HEK293 (cell line): ENCODE data around the gene ZNF32.

Experiments used
- EGR2 ChIP-seq: fragments of 450-650 bp; formaldehyde crosslinking; IDR thresholded peaks from 2 replicates; pipeline ENCODE4 v1.5.1; 2016; ENCODE audit warnings: low read depth, missing biosample characterization, missing genetic modification characterization
- HIC1 ChIP-seq: fragments of 450-650 bp; formaldehyde crosslinking; IDR thresholded peaks from 2 replicates; pipeline ENCODE4 v1.5.1; 2016; ENCODE audit warnings: missing biosample characterization, missing genetic modification characterization
- IKZF3 ChIP-seq: fragments of 450-650 bp; IDR thresholded peaks from 2 replicates; pipeline ENCODE4 v1.5.0; 2018; ENCODE audit warnings: missing biosample characterization, mild to moderate bottlenecking, missing genetic modification characterization, moderate library complexity
- KLF9 ChIP-seq: fragments of 450-650 bp; formaldehyde crosslinking; IDR thresholded peaks from 2 replicates; pipeline ENCODE4 v1.5.1; 2016; ENCODE audit warnings: missing biosample characterization, missing genetic modification characterization, low read depth
- SP2 ChIP-seq: fragments of 450-650 bp; formaldehyde crosslinking; IDR thresholded peaks from 2 replicates; pipeline ENCODE4 v1.5.1; 2016; ENCODE audit warnings: missing biosample characterization, missing genetic modification characterization
- SP3 ChIP-seq: fragments of 450-650 bp; formaldehyde crosslinking; IDR thresholded peaks from 2 replicates; pipeline ENCODE4 v1.5.1; 2016; ENCODE audit warnings: missing biosample characterization, missing genetic modification characterization
- TSHZ1 ChIP-seq: fragments of 450-650 bp; formaldehyde crosslinking; IDR thresholded peaks from 2 replicates; pipeline ENCODE4 v1.5.1; 2016; ENCODE audit warnings: missing biosample characterization, missing genetic modification characterization, borderline replicate concordance
- ZBTB1 ChIP-seq: fragments of 450-650 bp; formaldehyde crosslinking; IDR thresholded peaks from 2 replicates; pipeline ENCODE4 v1.5.1; 2016; ENCODE audit warnings: missing biosample characterization, missing genetic modification characterization
- ZBTB44 ChIP-seq: fragments of 450-650 bp; IDR thresholded peaks from 2 replicates; pipeline ENCODE4 v1.5.1; 2018; ENCODE audit warnings: missing biosample characterization, mild to moderate bottlenecking, missing genetic modification characterization
- ZNF138 ChIP-seq: fragments of 450-650 bp; formaldehyde crosslinking; IDR thresholded peaks from 2 replicates; pipeline ENCODE4 v1.5.1; 2016; ENCODE audit warnings: missing biosample characterization, missing genetic modification characterization, borderline replicate concordance
- ZNF155 ChIP-seq: fragments of 450-650 bp; formaldehyde crosslinking; IDR thresholded peaks from 2 replicates; pipeline ENCODE4 v1.5.1; 2016; ENCODE audit warnings: missing biosample characterization, missing genetic modification characterization
- ZNF16 ChIP-seq: fragments of 450-650 bp; formaldehyde crosslinking; IDR thresholded peaks from 2 replicates; pipeline ENCODE4 v1.5.1; 2016; ENCODE audit warnings: low read depth, missing biosample characterization, missing genetic modification characterization
- ZNF23 ChIP-seq: fragments of 450-650 bp; formaldehyde crosslinking; IDR thresholded peaks from 2 replicates; pipeline ENCODE4 v1.5.1; 2016; ENCODE audit warnings: missing biosample characterization, missing genetic modification characterization, borderline replicate concordance
- ZNF266 ChIP-seq: fragments of 450-650 bp; formaldehyde crosslinking; IDR thresholded peaks from 2 replicates; pipeline ENCODE4 v1.5.1; 2016; ENCODE audit warnings: missing biosample characterization, missing genetic modification characterization, low read depth
- ZNF274 ChIP-seq, 2 experiments: fragments of 200-500 bp in 1 of 2; fragments of 450-650 bp in 1 of 2; sonication (Bioruptor generic) in 1 of 2; formaldehyde crosslinking in 1 of 2; IDR thresholded peaks; 2 replicates each; pipeline versions ENCODE4 v1.5.1 to v1.6.1; 2014 to 2016; ENCODE audit warnings: borderline replicate concordance in 1 of 2, inconsistent platforms in 1 of 2, low read length in 1 of 2, missing biosample characterization in 1 of 2, missing genetic modification characterization in 1 of 2
- ZNF280C ChIP-seq: fragments of 450-650 bp; formaldehyde crosslinking; IDR thresholded peaks from 2 replicates; pipeline ENCODE4 v1.5.1; 2016; ENCODE audit warnings: missing biosample characterization, missing genetic modification characterization
- ZNF311 ChIP-seq: fragments of 450-650 bp; formaldehyde crosslinking; IDR thresholded peaks from 2 replicates; pipeline ENCODE4 v1.5.1; 2017; ENCODE audit warnings: missing biosample characterization, missing genetic modification characterization, borderline replicate concordance
- ZNF350 ChIP-seq: fragments of 450-650 bp; formaldehyde crosslinking; IDR thresholded peaks from 2 replicates; pipeline ENCODE4 v1.5.0; 2017; ENCODE audit warnings: missing biosample characterization, mild to moderate bottlenecking, missing genetic modification characterization
- ZNF391 ChIP-seq: fragments of 450-650 bp; formaldehyde crosslinking; IDR thresholded peaks from 2 replicates; pipeline ENCODE4 v1.5.1; 2016; ENCODE audit warnings: low read depth, missing biosample characterization, missing genetic modification characterization, borderline replicate concordance
- ZNF449 ChIP-seq: fragments of 450-650 bp; formaldehyde crosslinking; IDR thresholded peaks from 2 replicates; pipeline ENCODE4 v1.5.1; 2017; ENCODE audit warnings: missing biosample characterization, mild to moderate bottlenecking, missing genetic modification characterization, moderate library complexity
- ZNF473 ChIP-seq: fragments of 450-650 bp; formaldehyde crosslinking; IDR thresholded peaks from 2 replicates; pipeline ENCODE4 v1.5.1; 2017; ENCODE audit warnings: missing biosample characterization, missing genetic modification characterization
- ZNF549 ChIP-seq: fragments of 450-650 bp; IDR thresholded peaks from 2 replicates; pipeline ENCODE4 v1.5.1; 2018; ENCODE audit warnings: missing biosample characterization, missing genetic modification characterization, mild to moderate bottlenecking, inconsistent platforms, moderate library complexity
- ZNF600 ChIP-seq: fragments of 450-650 bp; formaldehyde crosslinking; IDR thresholded peaks from 2 replicates; pipeline ENCODE4 v1.5.1; 2016; ENCODE audit warnings: missing biosample characterization, missing genetic modification characterization
- ZNF610 ChIP-seq: fragments of 450-650 bp; formaldehyde crosslinking; IDR thresholded peaks from 2 replicates; pipeline ENCODE4 v1.5.1; 2016; ENCODE audit warnings: missing biosample characterization, missing genetic modification characterization, borderline replicate concordance
- ZNF621 ChIP-seq: fragments of 450-650 bp; formaldehyde crosslinking; IDR thresholded peaks from 2 replicates; pipeline ENCODE4 v1.5.1; 2017; ENCODE audit warnings: missing biosample characterization, missing genetic modification characterization

Gene ZNF32

GRCh38 chr10:43648398-43649184 lies at the start of gene ZNF32 (continued):
- no peak for TF ChIP-seq ZNF280C (tag by site-specific recombination)
- TF ChIP-seq ZNF449 (tag by site-specific recombination): no peak
- TF ChIP-seq SP3 (tag by site-specific recombination): peak; percentile 54
- no peak for TF ChIP-seq ZNF600 (tag by site-specific recombination)
- no peak for TF ChIP-seq ZNF610
- TF ChIP-seq ZNF138 (tag by site-specific recombination): no peak
- TF ChIP-seq ZNF621 (tag by site-specific recombination): no peak
- TF ChIP-seq IKZF3 (tag by site-specific recombination): no peak
- TF ChIP-seq ZNF391 (tag by site-specific recombination): no peak
- no peak for TF ChIP-seq ZNF274 (IDR thresholded peaks at IDR 0.05; ENCODE audit: low read length)
- no peak for TF ChIP-seq ZNF274 (tag by site-specific recombination; IDR thresholded peaks at IDR 0.05; ENCODE audit: borderline replicate concordance)
- no peak for TF ChIP-seq HIC1 (tag by site-specific recombination)
- no peak for TF ChIP-seq ZNF155 (tag by site-specific recombination)
- TF ChIP-seq ZNF473 (tag by site-specific recombination): no peak
- TF ChIP-seq ZNF350 (tag by site-specific recombination): no peak
- TF ChIP-seq ZNF311 (tag by site-specific recombination): no peak
- TF ChIP-seq ZBTB1 (tag by site-specific recombination): no peak
- no peak for TF ChIP-seq KLF9 (tag by site-specific recombination)
- TF ChIP-seq TSHZ1 (tag by site-specific recombination): no peak
- TF ChIP-seq ZNF16 (tag by site-specific recombination): no peak
- no peak for TF ChIP-seq ZNF23
- TF ChIP-seq ZBTB44 (tag by site-specific recombination): no peak
- peak; percentile 45; the same call in 1 of the 2 replicates for TF ChIP-seq EGR2 (tag by site-specific recombination)
- no peak for TF ChIP-seq ZNF266 (tag by site-specific recombination)
- TF ChIP-seq SP2 (tag by site-specific recombination): no peak
- TF ChIP-seq ZNF549 (tag by site-specific recombination): no peak
